Stomach (tissue), 4 donors: ENCODE results near the gene PCDH15.

Source experiments
- CTCF ChIP-seq, 7 experiments: fragments of 450-650 bp in 4 of 7; fragments of 200-600 bp in 3 of 7; sonication (generic) in 3 of 7; IDR thresholded peaks; one replicate each; pipeline ENCODE4 v1.5.1; 2016 to 2019; ENCODE audit warnings: antibody characterized with exemption in 7 of 7, control low read depth in 2 of 7, mild to moderate bottlenecking in 1 of 7
- EP300 ChIP-seq: sonication (generic); formaldehyde crosslinking; IDR thresholded peaks from one replicate; pipeline ENCODE4 v1.6.1; 2017; ENCODE audit warnings: antibody characterized with exemption
- POLR2A ChIP-seq, 4 donors: fragments of 450-650 bp; IDR thresholded peaks; one replicate each; pipeline ENCODE4 v1.6.1; 2016; ENCODE audit warnings: antibody characterized with exemption in 4 of 4, control low read depth in 2 of 4, mild to moderate bottlenecking in 1 of 4, moderate library complexity in 1 of 4
- POLR2AphosphoS5 ChIP-seq, 3 donors: sonication (generic); formaldehyde crosslinking; IDR thresholded peaks; one replicate each; pipeline ENCODE4 v1.6.1; 2016; ENCODE audit warnings: antibody characterized with exemption in 3 of 3

- no peak for TF ChIP-seq CTCF (IDR thresholded peaks at IDR 0.05)
- TF ChIP-seq POLR2A (IDR thresholded peaks at IDR 0.05) = no peak
- no peak for TF ChIP-seq EP300
- TF ChIP-seq POLR2AphosphoS5 (IDR thresholded peaks at IDR 0.05) = no peak
These were observed 603.0 kb downstream of the PCDH15 start for GRCh38 chr10:54198051-54198450.
